ENCODE results near the gene CRMP1. TPM values are rescaled to one million over a fixed set of nuclear protein-coding genes. Genes with fewer than 3 reads are reported as not detected.

Gene CRMP1
- total RNA-seq, 1 experiment from 2014 or later = 134 TPM

DNA sequence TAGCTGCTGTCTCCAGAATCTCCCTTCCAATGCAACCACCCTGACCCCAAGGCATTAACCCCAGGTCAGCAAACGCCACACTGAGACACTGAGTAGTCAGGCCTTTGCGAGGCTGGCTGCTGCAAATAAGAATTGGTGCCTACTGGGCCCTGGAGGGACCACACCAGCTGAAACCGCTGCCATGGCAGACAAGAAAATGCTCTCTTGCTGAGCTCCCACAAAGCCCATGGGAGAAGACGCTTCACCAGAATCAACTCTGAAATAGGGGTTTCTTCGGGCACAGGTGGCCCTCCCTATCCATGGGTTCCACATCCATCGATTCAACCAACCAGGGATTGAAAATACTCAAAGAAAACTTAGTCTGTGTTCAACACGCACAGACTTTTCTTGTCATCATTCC lies 26.7 kb upstream of the CRMP1 start:
- H3K4me1 Mint-ChIP-seq = peaks cover 35% of the 10 kb centered on the region
- peaks cover 30% of the 10 kb centered on the region for H3K27me3 Mint-ChIP-seq (ENCODE audit: low read depth)
- ChIA-PET CTCF (interaction anchor here (1.5 kb wide), 1 partner anchor 98 kb away, joined by 4 read pairs; no protein-coding TSS in a partner anchor), POLR2A (no interaction called here)
- no peaks in the 10 kb centered on the region for H3K36me3 Mint-ChIP-seq
- ATAC-seq (no peak), DNase-seq (ENCODE audit: low spot score) (no peak)
- TF ChIP-seq TP53 (CRISPR knock-in tag; IDR thresholded peaks at IDR 0.05) (no peak), NFYB (CRISPR knock-in tag; conservative IDR thresholded peaks at IDR 0.05; ENCODE audit: low read depth) (no peak), AFF4 (CRISPR knock-in tag; IDR thresholded peaks at IDR 0.05; ENCODE audit: borderline replicate concordance) (no peak), MLX (CRISPR knock-in tag; IDR thresholded peaks at IDR 0.05) (no peak), OVOL2 (CRISPR knock-in tag; IDR thresholded peaks at IDR 0.05; ENCODE audit: borderline replicate concordance) (no peak), ELF4 (CRISPR knock-in tag; IDR thresholded peaks at IDR 0.05; ENCODE audit: low read depth) (no peak), ZNF263 (CRISPR knock-in tag; IDR thresholded peaks at IDR 0.05; ENCODE audit: low read depth) (no peak), ZNF219 (CRISPR knock-in tag; IDR thresholded peaks at IDR 0.05; ENCODE audit: borderline replicate concordance) (no peak), ATF3 (CRISPR knock-in tag; conservative IDR thresholded peaks at IDR 0.05) (no peak), IRF2 (CRISPR knock-in tag; IDR thresholded peaks at IDR 0.05; ENCODE audit: borderline replicate concordance, low read depth) (no peak), CTCF (IDR thresholded peaks at IDR 0.05) (no peak), NR3C1 (CRISPR knock-in tag; conservative IDR thresholded peaks at IDR 0.05; ENCODE audit: low read depth) (no peak), CBFB (CRISPR knock-in tag; IDR thresholded peaks at IDR 0.05; ENCODE audit: low read depth) (no peak), GRHL2 (CRISPR knock-in tag; IDR thresholded peaks at IDR 0.05; ENCODE audit: insufficient replicate concordance, severe bottlenecking) (no peak), SOX15 (CRISPR knock-in tag; IDR thresholded peaks at IDR 0.05) (no peak), ZNF138 (CRISPR knock-in tag; conservative IDR thresholded peaks at IDR 0.05) (no peak), ZBTB21 (CRISPR knock-in tag; IDR thresholded peaks at IDR 0.05; ENCODE audit: borderline replicate concordance) (no peak), NR2C2 (CRISPR knock-in tag; IDR thresholded peaks at IDR 0.05) (no peak)
- TF ChIP-seq, protein P1, sequence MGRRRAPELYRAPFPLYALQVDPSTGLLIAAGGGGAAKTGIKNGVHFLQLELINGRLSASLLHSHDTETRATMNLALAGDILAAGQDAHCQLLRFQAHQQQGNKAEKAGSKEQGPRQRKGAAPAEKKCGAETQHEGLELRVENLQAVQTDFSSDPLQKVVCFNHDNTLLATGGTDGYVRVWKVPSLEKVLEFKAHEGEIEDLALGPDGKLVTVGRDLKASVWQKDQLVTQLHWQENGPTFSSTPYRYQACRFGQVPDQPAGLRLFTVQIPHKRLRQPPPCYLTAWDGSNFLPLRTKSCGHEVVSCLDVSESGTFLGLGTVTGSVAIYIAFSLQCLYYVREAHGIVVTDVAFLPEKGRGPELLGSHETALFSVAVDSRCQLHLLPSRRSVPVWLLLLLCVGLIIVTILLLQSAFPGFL (CRISPR knock-in tag; IDR thresholded peaks at IDR 0.05; ENCODE audit: borderline replicate concordance) = no peak
- TF ChIP-seq, protein P2, sequence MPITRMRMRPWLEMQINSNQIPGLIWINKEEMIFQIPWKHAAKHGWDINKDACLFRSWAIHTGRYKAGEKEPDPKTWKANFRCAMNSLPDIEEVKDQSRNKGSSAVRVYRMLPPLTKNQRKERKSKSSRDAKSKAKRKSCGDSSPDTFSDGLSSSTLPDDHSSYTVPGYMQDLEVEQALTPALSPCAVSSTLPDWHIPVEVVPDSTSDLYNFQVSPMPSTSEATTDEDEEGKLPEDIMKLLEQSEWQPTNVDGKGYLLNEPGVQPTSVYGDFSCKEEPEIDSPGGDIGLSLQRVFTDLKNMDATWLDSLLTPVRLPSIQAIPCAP (CRISPR knock-in tag; IDR thresholded peaks at IDR 0.05) = no peak
- H3K4me3 Mint-ChIP-seq = no peak overlapping the region
- peaks cover 5% of the 10 kb centered on the region for H3K9me3 Mint-ChIP-seq
- H3K27ac Mint-ChIP-seq = no peak overlapping the region

Data from WTC11 (cell line).